HCT116 (cell line): ENCODE results near the gene CDH5. TPM values are rescaled to one million over a fixed set of nuclear protein-coding genes. Genes with fewer than 3 reads are reported as not detected.

Experiments used
- ATAC-seq: fragments of 200-7000 bp; cut with Tn5 transposase; 2 replicates; pipeline ENCODE4 v1.9.1; 2020; ENCODE audit warnings: mild to moderate bottlenecking, moderate library complexity
- BruUV-seq: library from RNA; stranded (reverse); fragments of 400-500 nt; replicated peaks from 2 replicates; lab custom pipeline; 2021; lab: Mats Ljungman, UMichigan
- CTCF ChIA-PET: fragments of 300-600 bp; sonication (Branson Sonifier 250); formaldehyde crosslinking; loops from one replicate; lab custom pipeline; 2021; ENCODE audit warnings: antibody characterized with exemption; lab: Charles Lee
- POLR2A ChIA-PET: fragments of 300-600, 350-600 bp; sonication (Branson Sonifier 250); formaldehyde crosslinking; loops from one replicate; lab custom pipeline; 2021; ENCODE audit warnings: antibody characterized with exemption; lab: Charles Lee
- RAD21 ChIA-PET, 2 experiments: fragments of 300-600 bp; sonication (Branson Sonifier 250); formaldehyde crosslinking; loops; one replicate each; lab custom pipeline; 2023; ENCODE audit warnings: low total read pairs in 2 of 2; ENCODE audit not compliant: uncharacterized antibody in 2 of 2, unreplicated experiment in 2 of 2, low non-redundant PET in 1 of 2; lab: Charles Lee
- DNase-seq: peaks from one replicate; pipeline ENCODE4 v3.0.0-alpha.2; 2010; ENCODE audit warnings: low read depth, low spot score
- H2AFZ ChIP-seq: fragments of 200-600 bp; shearing (Covaris generic), sonication (generic); 2 replicates; pipeline ENCODE4 v1.6.1; 2017; ENCODE audit warnings: low read depth, mixed run types, mixed read lengths, antibody characterized with exemption, low read length; ENCODE audit not compliant: poor library complexity, severe bottlenecking
- H3K27ac ChIP-seq: 2 replicates; pipeline ENCODE4 v1.5.1; 2012; ENCODE audit warnings: low read depth, low read length
- H3K27me3 ChIP-seq: fragments of 200-600 bp; sonication (generic); 2 replicates; pipeline ENCODE4 v1.6.1; 2016; ENCODE audit warnings: mixed run types, low read length, mixed read lengths; ENCODE audit not compliant: insufficient read depth
- H3K36me3 ChIP-seq, 2 experiments: fragments of 200-500 bp in 1 of 2; fragments of 200-600 bp in 1 of 2; sonication (Bioruptor generic) in 1 of 2; sonication (generic) in 1 of 2; 2 replicates each; pipeline versions ENCODE4 v1.5.1 to v1.6.1; 2014 to 2016; ENCODE audit warnings: low read length in 2 of 2, inconsistent platforms in 1 of 2, mixed read lengths in 1 of 2, mixed run types in 1 of 2; ENCODE audit not compliant: insufficient read depth in 2 of 2, control insufficient read depth in 1 of 2
- H3K4me1 ChIP-seq, 2 experiments: fragments of 200-600 bp in 1 of 2; sonication (generic) in 1 of 2; 2 replicates each; pipeline versions ENCODE4 v1.5.1 to v1.6.1; 2012 to 2017; ENCODE audit warnings: low read length in 2 of 2, inconsistent platforms in 1 of 2, mild to moderate bottlenecking in 1 of 2, mixed read lengths in 1 of 2, mixed run types in 1 of 2, moderate library complexity in 1 of 2; ENCODE audit not compliant: insufficient read depth in 2 of 2, control insufficient read depth in 1 of 2
- H3K4me2 ChIP-seq: fragments of 200-600 bp; sonication (generic); 2 replicates; pipeline ENCODE4 v1.6.1; 2017; ENCODE audit warnings: mixed run types, low read length, mixed read lengths
- H3K4me3 ChIP-seq, 2 experiments: fragments of 200-600 bp in 1 of 2; sonication (generic) in 1 of 2; replicated peaks in 1 of 2; 2 replicates each; pipeline ENCODE4 v1.5.1; 2011 to 2016; ENCODE audit warnings: low read length in 2 of 2, control low read depth in 1 of 2, low read depth in 1 of 2, mild to moderate bottlenecking in 1 of 2, mixed read lengths in 1 of 2, mixed run types in 1 of 2
- H3K79me2 ChIP-seq: fragments of 200-600 bp; sonication (generic); 2 replicates; pipeline ENCODE4 v1.6.1; 2017; ENCODE audit warnings: mild to moderate bottlenecking, mixed run types, low read length, moderate library complexity, mixed read lengths; ENCODE audit not compliant: insufficient read depth
- H3K9ac ChIP-seq: fragments of 200-600 bp; sonication (generic); 2 replicates; pipeline ENCODE4 v1.6.1; 2016; ENCODE audit warnings: low read length, mixed read lengths
- H3K9me2 ChIP-seq: fragments of 200-600 bp; sonication (generic), shearing (Covaris generic); 2 replicates; pipeline ENCODE4 v1.6.1; 2017; ENCODE audit warnings: mixed run types, mild to moderate bottlenecking, moderate library complexity; ENCODE audit not compliant: insufficient read depth
- H3K9me3 ChIP-seq, 2 experiments: fragments of 200-500 bp in 1 of 2; fragments of 200-600 bp in 1 of 2; sonication (Bioruptor generic) in 1 of 2; sonication (generic) in 1 of 2; 2 replicates each; pipeline ENCODE4 v1.6.1; 2014 to 2017; ENCODE audit warnings: low read length in 2 of 2, mixed read lengths in 2 of 2, inconsistent platforms in 1 of 2, low read depth in 1 of 2, mild to moderate bottlenecking in 1 of 2, mixed run types in 1 of 2, moderate library complexity in 1 of 2; ENCODE audit not compliant: control insufficient read depth in 1 of 2, insufficient read depth in 1 of 2
- H4K20me1 ChIP-seq: fragments of 200-600 bp; sonication (generic), shearing (Covaris generic); 2 replicates; pipeline ENCODE4 v1.6.1; 2017; ENCODE audit warnings: mixed run types, mild to moderate bottlenecking, moderate library complexity; ENCODE audit not compliant: insufficient read depth
- CEBPB ChIP-seq: IDR thresholded peaks from 2 replicates; pipeline ENCODE4 v1.6.1; 2012; ENCODE audit warnings: low read depth
- CTCF ChIP-seq, 3 experiments: fragments of 200-600 bp in 1 of 3; sonication (generic) in 1 of 3; IDR thresholded peaks in 2 of 3; conservative IDR thresholded peaks in 1 of 3; 2 replicates each; pipeline ENCODE4 v1.5.1; 2012 to 2017; ENCODE audit warnings: low read depth in 2 of 3, low read length in 2 of 3, antibody characterized with exemption in 1 of 3, borderline replicate concordance in 1 of 3, control low read depth in 1 of 3, mild to moderate bottlenecking in 1 of 3, mixed read lengths in 1 of 3, mixed run types in 1 of 3, moderate library complexity in 1 of 3; ENCODE audit not compliant: insufficient read depth in 1 of 3
- EGR1 ChIP-seq: IDR thresholded peaks from 2 replicates; pipeline ENCODE4 v1.6.1; 2012; ENCODE audit warnings: low read depth
- ELF1 ChIP-seq: IDR thresholded peaks from 2 replicates; pipeline ENCODE4 v1.6.1; 2012; ENCODE audit warnings: low read depth, borderline replicate concordance
- EZH2 ChIP-seq: fragments of 200-600 bp; sonication (generic); IDR thresholded peaks from 2 replicates; pipeline ENCODE4 v1.6.1; 2017; ENCODE audit warnings: antibody characterized with exemption, mixed run types
- FOSL1 ChIP-seq: IDR thresholded peaks from 2 replicates; pipeline ENCODE4 v1.6.1; 2012; ENCODE audit warnings: low read depth
- JUND ChIP-seq: IDR thresholded peaks from 2 replicates; pipeline ENCODE4 v1.6.1; 2012
- POLR2A ChIP-seq: IDR thresholded peaks from 2 replicates; pipeline ENCODE4 v1.7.0; 2011; ENCODE audit warnings: borderline replicate concordance; ENCODE audit not compliant: insufficient read depth, insufficient read length; ENCODE audit errors: extremely low read depth
- POLR2AphosphoS5 ChIP-seq: IDR thresholded peaks from 2 replicates; pipeline ENCODE4 v1.6.1; 2011; ENCODE audit warnings: mild to moderate bottlenecking, low read depth, low read length, moderate library complexity
- RAD21 ChIP-seq: IDR thresholded peaks from 2 replicates; pipeline ENCODE4 v1.6.1; 2012; ENCODE audit warnings: low read depth, mild to moderate bottlenecking
- SIN3A ChIP-seq: IDR thresholded peaks from 2 replicates; pipeline ENCODE4 v1.6.1; 2012; ENCODE audit warnings: low read depth
- SP1 ChIP-seq: IDR thresholded peaks from 2 replicates; pipeline ENCODE4 v1.6.1; 2012; ENCODE audit warnings: low read depth
- YY1 ChIP-seq: IDR thresholded peaks from 2 replicates; pipeline ENCODE4 v1.6.1; 2011; ENCODE audit warnings: low read length, low read depth, moderate library complexity, mild to moderate bottlenecking; ENCODE audit not compliant: insufficient replicate concordance; ENCODE audit errors: extremely low read depth
- ZFX ChIP-seq: fragments of 450-650 bp; IDR thresholded peaks from 2 replicates; pipeline ENCODE4 v1.6.1; 2017
- ZNF274 ChIP-seq: fragments of 200-500 bp; sonication (Bioruptor generic); IDR thresholded peaks from 2 replicates; pipeline ENCODE4 v1.6.1; 2014; ENCODE audit warnings: mild to moderate bottlenecking, low read depth, low read length, inconsistent platforms
- intact Hi-C: fragments of 100-400 bp; cut with micrococcal nuclease; formaldehyde crosslinking; loops from 2 replicates; pipeline ENCODE4 v1.10.0; 2022
- total RNA-seq: library from RNA; stranded (reverse); gene quantifications from one replicate; pipeline ENCODE4 v1.2.1, GENCODE V29; 2021; ENCODE audit not compliant: unreplicated experiment
- TF ChIP-seq, protein P1 (sequence below): IDR thresholded peaks from 2 replicates; pipeline ENCODE4 v1.6.1; 2012; ENCODE audit warnings: low read depth
- TF ChIP-seq, protein P2 (sequence below): IDR thresholded peaks from 2 replicates; pipeline ENCODE4 v1.6.1; 2011; ENCODE audit warnings: mild to moderate bottlenecking, low read length, moderate library complexity; ENCODE audit not compliant: insufficient replicate concordance; ENCODE audit errors: extremely low read depth

Gene CDH5
- total RNA-seq, 1 experiment from 2014 or later: 0.15 TPM

- Histone ChIP-seq H2AFZ (no peak overlapping the region), H3K4me1 (peaks cover 0 to 16% of the 10 kb centered on the region in 2 experiments; a peak in 1 of 4 replicates), H4K20me1 (no peaks in the 10 kb centered on the region), H3K36me3 (no peaks in the 10 kb centered on the region), H3K27me3 (peaks cover 12% of the 10 kb centered on the region; the same call in 1 of the 2 replicates), H3K27ac (no peak overlapping the region), H3K4me3 (no peak overlapping the region), H3K9me2 (no peaks in the 10 kb centered on the region), H3K4me2 (no peak overlapping the region), H3K9me3 (no peaks in the 10 kb centered on the region), H3K79me2 (no peaks in the 10 kb centered on the region), H3K9ac (no peak overlapping the region)
- CTCF ChIA-PET: interaction anchor here (1.5 kb wide), 1 partner anchor 8 kb away, joined by 4 read pairs; no protein-coding TSS in a partner anchor
- ATAC-seq (no peak), DNase-seq (no peak)
- RAD21 ChIA-PET: no interaction called here
- POLR2A ChIA-PET: no interaction called here
- intact Hi-C loops: no loop called here
- BruUV-seq: no TSS peak
- TF ChIP-seq RAD21: no peak
- no peak for TF ChIP-seq SP1
- no peak for TF ChIP-seq EZH2
- TF ChIP-seq CEBPB: no peak
- no peak for TF ChIP-seq SIN3A
- TF ChIP-seq YY1: no peak
- TF ChIP-seq, protein P1, sequence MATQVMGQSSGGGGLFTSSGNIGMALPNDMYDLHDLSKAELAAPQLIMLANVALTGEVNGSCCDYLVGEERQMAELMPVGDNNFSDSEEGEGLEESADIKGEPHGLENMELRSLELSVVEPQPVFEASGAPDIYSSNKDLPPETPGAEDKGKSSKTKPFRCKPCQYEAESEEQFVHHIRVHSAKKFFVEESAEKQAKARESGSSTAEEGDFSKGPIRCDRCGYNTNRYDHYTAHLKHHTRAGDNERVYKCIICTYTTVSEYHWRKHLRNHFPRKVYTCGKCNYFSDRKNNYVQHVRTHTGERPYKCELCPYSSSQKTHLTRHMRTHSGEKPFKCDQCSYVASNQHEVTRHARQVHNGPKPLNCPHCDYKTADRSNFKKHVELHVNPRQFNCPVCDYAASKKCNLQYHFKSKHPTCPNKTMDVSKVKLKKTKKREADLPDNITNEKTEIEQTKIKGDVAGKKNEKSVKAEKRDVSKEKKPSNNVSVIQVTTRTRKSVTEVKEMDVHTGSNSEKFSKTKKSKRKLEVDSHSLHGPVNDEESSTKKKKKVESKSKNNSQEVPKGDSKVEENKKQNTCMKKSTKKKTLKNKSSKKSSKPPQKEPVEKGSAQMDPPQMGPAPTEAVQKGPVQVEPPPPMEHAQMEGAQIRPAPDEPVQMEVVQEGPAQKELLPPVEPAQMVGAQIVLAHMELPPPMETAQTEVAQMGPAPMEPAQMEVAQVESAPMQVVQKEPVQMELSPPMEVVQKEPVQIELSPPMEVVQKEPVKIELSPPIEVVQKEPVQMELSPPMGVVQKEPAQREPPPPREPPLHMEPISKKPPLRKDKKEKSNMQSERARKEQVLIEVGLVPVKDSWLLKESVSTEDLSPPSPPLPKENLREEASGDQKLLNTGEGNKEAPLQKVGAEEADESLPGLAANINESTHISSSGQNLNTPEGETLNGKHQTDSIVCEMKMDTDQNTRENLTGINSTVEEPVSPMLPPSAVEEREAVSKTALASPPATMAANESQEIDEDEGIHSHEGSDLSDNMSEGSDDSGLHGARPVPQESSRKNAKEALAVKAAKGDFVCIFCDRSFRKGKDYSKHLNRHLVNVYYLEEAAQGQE: no peak
- TF ChIP-seq POLR2A: no peak
- TF ChIP-seq POLR2AphosphoS5: no peak
- no peak for TF ChIP-seq ZFX
- no peak for TF ChIP-seq EGR1
- no peak for TF ChIP-seq ZNF274
- TF ChIP-seq CTCF (IDR thresholded peaks at IDR 0.05 in 2 of 3, conservative IDR thresholded peaks at IDR 0.05 in 1 of 3; ENCODE audit: borderline replicate concordance in 1 of 3, insufficient read depth in 1 of 3, low read depth in 2 of 3, low read length in 2 of 3): no peak
- TF ChIP-seq, protein P2, sequence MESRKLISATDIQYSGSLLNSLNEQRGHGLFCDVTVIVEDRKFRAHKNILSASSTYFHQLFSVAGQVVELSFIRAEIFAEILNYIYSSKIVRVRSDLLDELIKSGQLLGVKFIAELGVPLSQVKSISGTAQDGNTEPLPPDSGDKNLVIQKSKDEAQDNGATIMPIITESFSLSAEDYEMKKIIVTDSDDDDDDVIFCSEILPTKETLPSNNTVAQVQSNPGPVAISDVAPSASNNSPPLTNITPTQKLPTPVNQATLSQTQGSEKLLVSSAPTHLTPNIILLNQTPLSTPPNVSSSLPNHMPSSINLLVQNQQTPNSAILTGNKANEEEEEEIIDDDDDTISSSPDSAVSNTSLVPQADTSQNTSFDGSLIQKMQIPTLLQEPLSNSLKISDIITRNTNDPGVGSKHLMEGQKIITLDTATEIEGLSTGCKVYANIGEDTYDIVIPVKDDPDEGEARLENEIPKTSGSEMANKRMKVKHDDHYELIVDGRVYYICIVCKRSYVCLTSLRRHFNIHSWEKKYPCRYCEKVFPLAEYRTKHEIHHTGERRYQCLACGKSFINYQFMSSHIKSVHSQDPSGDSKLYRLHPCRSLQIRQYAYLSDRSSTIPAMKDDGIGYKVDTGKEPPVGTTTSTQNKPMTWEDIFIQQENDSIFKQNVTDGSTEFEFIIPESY: no peak
- no peak for TF ChIP-seq FOSL1
- TF ChIP-seq ELF1: no peak
- TF ChIP-seq JUND: no peak
These were observed 840 bp upstream of the CDH5 start for GRCh38 chr16:66365651-66366050.
